Peyer's patch (tissue), 4 donors: ENCODE measurements around the gene CXorf65. TPM values are rescaled to one million over a fixed set of nuclear protein-coding genes. Genes with fewer than 3 reads are reported as not detected.

Experiments
- DNase-seq, 3 donors: peaks; one replicate each; pipeline ENCODE4 v3.0.0-alpha.2; 2017 to 2019
- H3K27ac ChIP-seq, 4 donors: fragments of 200-600 bp; sonication (generic); one replicate each; pipeline ENCODE4 v1.5.1; 2016 to 2019
- H3K27me3 ChIP-seq, 2 donors: fragments of 200-600 bp; sonication (generic); one replicate each; pipeline ENCODE4 v1.5.1; 2019
- H3K36me3 ChIP-seq, 3 donors: fragments of 200-600 bp; sonication (generic); one replicate each; pipeline ENCODE4 v1.5.1; 2016 to 2019
- H3K4me1 ChIP-seq, 4 donors: fragments of 200-600 bp; sonication (generic); one replicate each; pipeline ENCODE4 v1.5.1; 2016 to 2019
- H3K4me3 ChIP-seq, 4 donors: fragments of 200-600 bp; sonication (generic); 1 replicate in 3 of 4; 2 replicates in 1 of 4; pipeline ENCODE4 v1.5.1; 2016 to 2019; ENCODE audit warnings: mild to moderate bottlenecking in 1 of 4
- H3K9me3 ChIP-seq, 4 donors: fragments of 200-600 bp; sonication (generic); one replicate each; pipeline ENCODE4 v1.5.1; 2016 to 2019; ENCODE audit warnings: mild to moderate bottlenecking in 1 of 4
- CTCF ChIP-seq, 6 experiments: fragments of 450-650 bp in 4 of 6; fragments of 200-600 bp in 2 of 6; sonication (generic) in 1 of 6; IDR thresholded peaks; one replicate each; pipeline ENCODE4 v1.5.1; 2017 to 2019; ENCODE audit warnings: antibody characterized with exemption in 6 of 6, mild to moderate bottlenecking in 3 of 6, moderate library complexity in 1 of 6
- POLR2A ChIP-seq, 2 donors: fragments of 450-650 bp; IDR thresholded peaks; one replicate each; pipeline ENCODE4 v1.5.1; 2017; ENCODE audit warnings: antibody characterized with exemption in 2 of 2, mild to moderate bottlenecking in 2 of 2, moderate library complexity in 2 of 2
- total RNA-seq, 4 donors: library from RNA; depleted of rRNA; stranded (reverse); fragments of >200 nt; gene quantifications; one replicate each; pipeline ENCODE4 v1.1.0, GENCODE V29; 2016

The CXorf65 gene
- total RNA-seq, result not detected

- Histone ChIP-seq H3K4me1 (peaks cover 0 to 12% (median 3%) of the 10 kb centered on the region in 4 donors), H3K27ac (peak within 1 kb of the TSS in 1 of 4 donors; percentile 42), H3K4me3 (no peak within 1 kb of the TSS), H3K27me3 (no peaks in the 10 kb centered on the region), H3K9me3 (no peaks in the 10 kb centered on the region), H3K36me3 (no peaks in the 10 kb centered on the region)
- TF ChIP-seq CTCF (IDR thresholded peaks at IDR 0.05), result no peak
- no peak for TF ChIP-seq POLR2A (IDR thresholded peaks at IDR 0.05)
- DNase-seq, result no peak
Observed at GRCh38 chrX:71106427-71106826, at the start of gene CXorf65. Gene CXorf65 (minus strand): TSS chrX:71106740. CDS start chrX:71106556, 184 bp downstream.

GRCh38 chrX:71154641-71155040, 48.1 kb upstream of the CXorf65 start:
- Histone ChIP-seq H3K27me3 (no peaks in the 10 kb centered on the region), H3K9me3 (no peaks in the 10 kb centered on the region), H3K4me3 (no peak overlapping the region), H3K36me3 (no peaks in the 10 kb centered on the region), H3K27ac (no peak overlapping the region), H3K4me1 (no peaks in the 10 kb centered on the region)
- DNase-seq, result no peak
- TF ChIP-seq POLR2A (IDR thresholded peaks at IDR 0.05) (no peak), CTCF (IDR thresholded peaks at IDR 0.05) (no peak)

- TF ChIP-seq POLR2A (IDR thresholded peaks at IDR 0.05) (no peak), CTCF (IDR thresholded peaks at IDR 0.05) (no peak)
- no peaks in the 10 kb centered on the region for H3K4me1 ChIP-seq
- no peak overlapping the region for H3K27ac ChIP-seq
- H3K4me3 ChIP-seq, result no peak overlapping the region
- DNase-seq, result no peak
- H3K9me3 ChIP-seq, result no peaks in the 10 kb centered on the region
- H3K36me3 ChIP-seq, result no peaks in the 10 kb centered on the region
- H3K27me3 ChIP-seq, result no peaks in the 10 kb centered on the region
Observed at GRCh38 chrX:71154196-71154595, 47.7 kb upstream of the CXorf65 start.

GRCh38 chrX:71151366-71151765, 44.8 kb upstream of the CXorf65 start:
- no peaks in the 10 kb centered on the region for H3K9me3 ChIP-seq
- H3K4me3 ChIP-seq, result no peak overlapping the region
- H3K27ac ChIP-seq, result no peak overlapping the region
- H3K27me3 ChIP-seq, result no peaks in the 10 kb centered on the region
- H3K36me3 ChIP-seq, result no peaks in the 10 kb centered on the region
- DNase-seq, result no peak
- H3K4me1 ChIP-seq, result no peaks in the 10 kb centered on the region
- TF ChIP-seq POLR2A (IDR thresholded peaks at IDR 0.05), result no peak
- no peak for TF ChIP-seq CTCF (IDR thresholded peaks at IDR 0.05)

GRCh38 chrX:71148278-71148663, 41.7 kb upstream of the CXorf65 start:
- no peak for DNase-seq
- Histone ChIP-seq H3K4me3 (no peak overlapping the region), H3K36me3 (no peaks in the 10 kb centered on the region), H3K4me1 (no peaks in the 10 kb centered on the region), H3K9me3 (no peaks in the 10 kb centered on the region), H3K27ac (no peak overlapping the region), H3K27me3 (no peaks in the 10 kb centered on the region)
- TF ChIP-seq CTCF (IDR thresholded peaks at IDR 0.05) (no peak), POLR2A (IDR thresholded peaks at IDR 0.05) (no peak)
